H1 (cell line): Measurements from ENCODE around the gene ZNF263. TPM values are rescaled to one million over a fixed set of nuclear protein-coding genes. Genes with fewer than 3 reads are reported as not detected.

ENCODE experiments used
- CTCF ChIA-PET: fragments of 300-600 bp; sonication (Branson Sonifier 250); formaldehyde crosslinking; loops from one replicate; lab custom pipeline; 2021; ENCODE audit not compliant: partially characterized antibody; lab: Charles Lee
- POLR2A ChIA-PET: fragments of 300-600 bp; sonication (Branson Sonifier 250); formaldehyde crosslinking; loops from one replicate; lab custom pipeline; 2021; ENCODE audit warnings: inconsistent platforms; ENCODE audit not compliant: partially characterized antibody; lab: Charles Lee
- DNase-seq, 2 experiments: peaks; one replicate each; pipeline versions ENCODE4 v3.0.0 to v3.0.0-alpha.2; 2010 to 2022; ENCODE audit warnings: low spot score in 2 of 2, low read depth in 1 of 2, mixed read lengths in 1 of 2
- FAIRE-seq: peaks from 2 replicates; lab custom pipeline; 2011; peaks lifted over from hg19 to GRCh38; lab: Jason Lieb, UNC
- H2AFZ ChIP-seq: 2 replicates; pipeline ENCODE4 v1.8.1; 2012; ENCODE audit warnings: low read length, inconsistent platforms
- H2AK5ac ChIP-seq: 2 replicates; pipeline ENCODE4 v1.6.1; 2013; ENCODE audit warnings: low read depth, low read length
- H2BK120ac ChIP-seq: replicated peaks from 2 replicates; pipeline ENCODE3; 2013; ENCODE audit warnings: low read depth, low read length, inconsistent platforms
- H2BK12ac ChIP-seq: 2 replicates; pipeline ENCODE4 v1.6.1; 2013; ENCODE audit warnings: low read depth, low read length
- H2BK15ac ChIP-seq: 2 replicates; pipeline ENCODE4 v1.6.1; 2013; ENCODE audit warnings: low read length
- H2BK20ac ChIP-seq: 2 replicates; pipeline ENCODE4 v1.6.1; 2013; ENCODE audit warnings: low read length
- H2BK5ac ChIP-seq: 2 replicates; pipeline ENCODE4 v1.6.1; 2013; ENCODE audit warnings: low read depth, low read length
- H3K14ac ChIP-seq: 2 replicates; pipeline ENCODE4 v1.6.1; 2013; ENCODE audit warnings: inconsistent platforms; ENCODE audit not compliant: insufficient read length
- H3K18ac ChIP-seq: 2 replicates; pipeline ENCODE4 v1.6.1; 2013; ENCODE audit warnings: low read length; ENCODE audit errors: extremely low read depth
- H3K23ac ChIP-seq: 2 replicates; pipeline ENCODE4 v1.6.1; 2013; ENCODE audit warnings: inconsistent platforms; ENCODE audit not compliant: insufficient read length
- H3K23me2 ChIP-seq: 2 replicates; pipeline ENCODE4 v1.6.1; 2013; ENCODE audit warnings: low read depth, low read length
- H3K27ac ChIP-seq: 2 replicates; pipeline ENCODE4 v1.6.1; 2011; ENCODE audit warnings: low read depth, low read length, inconsistent platforms
- H3K27me3 ChIP-seq, 4 experiments: replicated peaks in 1 of 4; 1 replicate in 1 of 4; 2 replicates in 3 of 4; pipeline versions ENCODE4 v1.6.1 to v1.8.1; 2011 to 2013; ENCODE audit warnings: low read length in 3 of 4, mild to moderate bottlenecking in 3 of 4, inconsistent platforms in 2 of 4, mixed read lengths in 2 of 4, moderate library complexity in 1 of 4; ENCODE audit not compliant: control insufficient read depth in 3 of 4, insufficient read depth in 3 of 4; ENCODE audit errors: extremely low read depth in 1 of 4
- H3K36me3 ChIP-seq, 4 experiments: 2 replicates each; pipeline versions ENCODE4 v1.6.1 to v1.8.1; 2011 to 2013; ENCODE audit warnings: mild to moderate bottlenecking in 4 of 4, low read length in 3 of 4, moderate library complexity in 2 of 4, control low read depth in 1 of 4, inconsistent platforms in 1 of 4; ENCODE audit not compliant: insufficient read depth in 4 of 4, control insufficient read depth in 2 of 4
- H3K4ac ChIP-seq: replicated peaks from 2 replicates; pipeline ENCODE3; 2013; ENCODE audit warnings: low read length, low read depth, mixed read lengths, inconsistent platforms; ENCODE audit not compliant: insufficient read length
- H3K4me1 ChIP-seq, 4 experiments: replicated peaks in 1 of 4; 1 replicate in 1 of 4; 2 replicates in 3 of 4; pipeline versions ENCODE4 v1.6.1 to v1.8.1; 2011 to 2013; ENCODE audit warnings: low read length in 3 of 4, inconsistent platforms in 2 of 4, mixed read lengths in 1 of 4; ENCODE audit not compliant: insufficient read depth in 4 of 4, control insufficient read depth in 3 of 4
- H3K4me2 ChIP-seq, 2 experiments: 2 replicates each; pipeline versions ENCODE4 v1.6.1 to v1.8.1; 2011 to 2013; ENCODE audit warnings: low read depth in 2 of 2, low read length in 2 of 2, control low read depth in 1 of 2, inconsistent platforms in 1 of 2, mild to moderate bottlenecking in 1 of 2; ENCODE audit not compliant: insufficient read depth in 1 of 2
- H3K4me3 ChIP-seq, 4 experiments: fragments of 200-600, 300-600 bp in 1 of 4; sonication (generic), shearing (Covaris generic), sonication (Bioruptor Twin) in 1 of 4; 2 replicates each; pipeline versions ENCODE4 v1.5.1 to v1.8.1; 2011 to 2016; ENCODE audit warnings: low read length in 4 of 4, low read depth in 3 of 4, control low read depth in 2 of 4, inconsistent platforms in 2 of 4, mild to moderate bottlenecking in 2 of 4, mixed read lengths in 1 of 4, moderate library complexity in 1 of 4; ENCODE audit not compliant: insufficient read depth in 2 of 4; ENCODE audit errors: extremely low read depth in 1 of 4
- H3K56ac ChIP-seq: replicated peaks from 2 replicates; pipeline ENCODE3; 2013; ENCODE audit warnings: low read depth, mild to moderate bottlenecking, mixed read lengths, low read length, inconsistent platforms; ENCODE audit not compliant: insufficient read length
- H3K79me1 ChIP-seq: 2 replicates; pipeline ENCODE4 v1.6.1; 2013; ENCODE audit warnings: low read depth, low read length, control low read depth
- H3K79me2 ChIP-seq, 2 experiments: 2 replicates each; pipeline versions ENCODE4 v1.6.1 to v1.8.1; 2012 to 2013; ENCODE audit warnings: low read length in 2 of 2, mild to moderate bottlenecking in 2 of 2, inconsistent platforms in 1 of 2; ENCODE audit not compliant: insufficient read depth in 2 of 2, control insufficient read depth in 1 of 2
- H3K9ac ChIP-seq, 4 experiments: replicated peaks in 1 of 4; 1 replicate in 1 of 4; 2 replicates in 3 of 4; pipeline versions ENCODE4 v1.6.1 to v1.8.1; 2011 to 2013; ENCODE audit warnings: low read depth in 3 of 4, low read length in 3 of 4, control low read depth in 2 of 4, mild to moderate bottlenecking in 2 of 4, moderate library complexity in 2 of 4, inconsistent platforms in 1 of 4; ENCODE audit errors: extremely low read depth in 1 of 4
- H3K9me3 ChIP-seq, 2 experiments: 2 replicates each; pipeline versions ENCODE4 v1.6.1 to v1.8.1; 2012 to 2013; ENCODE audit warnings: mild to moderate bottlenecking in 2 of 2, moderate library complexity in 2 of 2, control low read depth in 1 of 2, inconsistent platforms in 1 of 2, low read depth in 1 of 2, low read length in 1 of 2, mixed read lengths in 1 of 2; ENCODE audit not compliant: insufficient read depth in 2 of 2
- H4K20me1 ChIP-seq, 2 experiments: replicated peaks in 1 of 2; 2 replicates each; pipeline versions ENCODE3 to v1.8.1; 2011 to 2013; ENCODE audit warnings: inconsistent platforms in 2 of 2, low read length in 2 of 2, mild to moderate bottlenecking in 1 of 2; ENCODE audit not compliant: insufficient read depth in 2 of 2, control insufficient read depth in 1 of 2
- H4K5ac ChIP-seq: 2 replicates; pipeline ENCODE4 v1.6.1; 2013; ENCODE audit warnings: low read length, low read depth, mixed read lengths, inconsistent platforms; ENCODE audit not compliant: insufficient read length
- H4K8ac ChIP-seq: 2 replicates; pipeline ENCODE4 v1.8.0; 2013; ENCODE audit warnings: mild to moderate bottlenecking, moderate library complexity, low read length, inconsistent platforms; ENCODE audit not compliant: insufficient read depth; ENCODE audit errors: extremely low read depth
- H4K91ac ChIP-seq: replicated peaks from 2 replicates; pipeline ENCODE3; 2013; ENCODE audit warnings: low read length, mixed read lengths, inconsistent platforms; ENCODE audit not compliant: insufficient read length
- BACH1 ChIP-seq: IDR thresholded peaks from 2 replicates; pipeline ENCODE4 v1.6.1; 2012; ENCODE audit warnings: low read length, improper control_type of control experiment
- CREB1 ChIP-seq: IDR thresholded peaks from 2 replicates; pipeline ENCODE4 v1.6.1; 2012; ENCODE audit warnings: inconsistent platforms
- E2F6 ChIP-seq: IDR thresholded peaks from 2 replicates; pipeline ENCODE4 v1.6.1; 2012; ENCODE audit warnings: inconsistent platforms
- GABPA ChIP-seq: IDR thresholded peaks from 2 replicates; pipeline ENCODE4 v1.6.1; 2011; ENCODE audit warnings: mild to moderate bottlenecking, low read length, moderate library complexity, borderline replicate concordance; ENCODE audit not compliant: insufficient read depth
- HDAC6 ChIP-seq: IDR thresholded peaks from one replicate; pipeline ENCODE4 v1.7.1; 2012; ENCODE audit warnings: low read depth, mild to moderate bottlenecking, inconsistent platforms, low read length, moderate library complexity
- JUND ChIP-seq: IDR thresholded peaks from 2 replicates; pipeline ENCODE4 v1.6.1; 2011; ENCODE audit warnings: mild to moderate bottlenecking, improper control_type of control experiment, low read length
- RAD21 ChIP-seq, 2 experiments: IDR thresholded peaks in 1 of 2; conservative IDR thresholded peaks in 1 of 2; 2 replicates each; pipeline ENCODE4 v1.6.1; 2011; ENCODE audit warnings: low read depth in 2 of 2, low read length in 2 of 2, improper control_type of control experiment in 1 of 2, inconsistent platforms in 1 of 2, mild to moderate bottlenecking in 1 of 2, moderate library complexity in 1 of 2
- SAP30 ChIP-seq: fragments of 300-600 bp; sonication (generic); IDR thresholded peaks from 2 replicates; pipeline ENCODE4 v1.7.1; 2012; ENCODE audit warnings: low read length, moderate library complexity, mild to moderate bottlenecking, inconsistent platforms; ENCODE audit not compliant: insufficient read depth, insufficient replicate concordance
- SP1 ChIP-seq: IDR thresholded peaks from 2 replicates; pipeline ENCODE4 v1.6.1; 2011; ENCODE audit warnings: low read depth, low read length
- ZNF274 ChIP-seq: IDR thresholded peaks from 2 replicates; pipeline ENCODE4 v1.7.0; 2012; ENCODE audit warnings: low read length, borderline replicate concordance; ENCODE audit errors: extremely low read depth
- WGBS, 2 experiments: shearing (Covaris generic) in 1 of 2; methylation state at CpG; one replicate each; pipeline versions ENCODE4 v1.1.6 to v1.1.7; 2013 to 2015; ENCODE audit warnings: low lambda C conversion rate in 2 of 2, mixed read lengths in 2 of 2, inconsistent platforms in 1 of 2, low coverage in 1 of 2, missing lambda C conversion rate in 1 of 2; ENCODE audit not compliant: insufficient replicate concordance in 2 of 2, insufficient coverage in 1 of 2, insufficient read length in 1 of 2; ENCODE audit errors: extremely low coverage in 1 of 2, missing lambda C conversion rate in 1 of 2; 5-methylcytosine and 5-hydroxymethylcytosine counted together
- polyA plus RNA-seq, 7 experiments: library from polyadenylated mRNA; depleted of rRNA in 3 of 7; stranded (reverse) in 5 of 7; unstranded in 2 of 7; fragments of >200 nt in 5 of 7; fragments of 200-250 nt in 2 of 7; gene quantifications; 1 replicate in 5 of 7; 2 replicates in 1 of 7; 4 replicates in 1 of 7; pipeline versions ENCODE4 v1.2.1 to v1.2.3, GENCODE V29; 2011 to 2013; ENCODE audit warnings: missing spikeins in 2 of 7, mixed read lengths in 2 of 7
- total RNA-seq: library from RNA; stranded (reverse); fragmentation: NEBNext Ultra II Directional; extraction: Animal tissue kit (Norgen Biotek cat#: 25700); gene quantifications from 2 replicates; pipeline ENCODE4 v1.2.1, GENCODE V29; 2021

Gene ZNF263
- total and polyA plus RNA-seq, 2 of the 8 experiments (the other 6 are each of a cell fraction or from before 2014, with no cell fraction given), result 9.2 to 26.7 TPM

- peak overlapping the region; percentile 53 to 63 for H3K4me2 ChIP-seq
- H4K8ac ChIP-seq, result peak overlapping the region; percentile 62
- no peaks in the 10 kb centered on the region for H4K20me1 ChIP-seq
- H3K56ac ChIP-seq, result no peak overlapping the region
- H2BK120ac ChIP-seq, result no peak overlapping the region
- FAIRE-seq (no peak), DNase-seq (peak; percentile 91 to 95)
- no peak overlapping the region for H3K23ac ChIP-seq
- ChIA-PET CTCF (interaction anchor here (0.6 to 1.7 kb wide), 3 partner anchors 9 to 81 kb away, joined by 3 to 4 read pairs (median 3); no protein-coding TSS in a partner anchor), POLR2A (interaction anchor here (0.6 to 6.3 kb wide), 9 partner anchors 10 to 199 kb away, joined by 3 to 53 read pairs (median 3); partner anchors contain the start of genes ZNF174, ZNF263 and ZSCAN32)
- no peaks in the 10 kb centered on the region; the same call in 1 of the 2 replicates for H3K23me2 ChIP-seq
- H3K4ac ChIP-seq, result no peak overlapping the region
- no peak overlapping the region for H4K5ac ChIP-seq
- no peak overlapping the region for H3K14ac ChIP-seq
- no peak overlapping the region for H3K27ac ChIP-seq
- H2BK20ac ChIP-seq, result no peak overlapping the region
- H4K91ac ChIP-seq, result peak overlapping the region; percentile 84
- H3K79me2 ChIP-seq, result no peaks in the 10 kb centered on the region
- H2BK12ac ChIP-seq, result no peak overlapping the region
- H3K27me3 ChIP-seq, result no peaks in the 10 kb centered on the region
- H3K9ac ChIP-seq, result 0 out of 7 replicates have a peak overlapping the region, but pooled peaks of 1 of the 4 experiments have one; percentile 10
- no peaks in the 10 kb centered on the region for H3K4me1 ChIP-seq
- H2BK15ac ChIP-seq, result no peak overlapping the region
- peak overlapping the region; percentile 9; the same call in 1 of the 2 replicates for H2AFZ ChIP-seq
- no peak overlapping the region for H2AK5ac ChIP-seq
- WGBS, 2 experiments, result 41% methylated on average over 43 of the region's 77 CpGs; no CpG with 5 or more reads in 1 of the 2 experiments
- H3K36me3 ChIP-seq, result no peaks in the 10 kb centered on the region
- H3K79me1 ChIP-seq, result no peaks in the 10 kb centered on the region
- H3K9me3 ChIP-seq, result peaks cover 0 to 5% of the 10 kb centered on the region in 2 experiments; a peak in 2 of 4 replicates
- H3K4me3 ChIP-seq, result peak overlapping the region; percentile 31 to 67 (median 32)
- H2BK5ac ChIP-seq, result no peak overlapping the region
- no peak overlapping the region; the same call in 1 of the 2 replicates for H3K18ac ChIP-seq
- TF ChIP-seq BACH1 (no peak), ZNF274 (no peak), HDAC6 (no peak), JUND (no peak), SAP30 (no peak), SP1 (peak; percentile 70), E2F6 (peak; percentile 91), CREB1 (peak; percentile 38; the same call in 1 of the 2 replicates), GABPA (no peak), RAD21 (IDR thresholded peaks at IDR 0.05 in 1 of 2, conservative IDR thresholded peaks at IDR 0.05 in 1 of 2; ENCODE audit: low read depth in 2 of 2, low read length in 2 of 2) (peak; percentile 22 to 23; a peak in 2 of 4 replicates)
Measured at GRCh38 chr16:3264137-3265036, 18.9 kb upstream of the ZNF263 start.
